ENCODE data around the gene DGKZ.
A peak's percentile ranks its signal among the peaks of the same experiment; 100 is the strongest.

DGKZ gene

DNA sequence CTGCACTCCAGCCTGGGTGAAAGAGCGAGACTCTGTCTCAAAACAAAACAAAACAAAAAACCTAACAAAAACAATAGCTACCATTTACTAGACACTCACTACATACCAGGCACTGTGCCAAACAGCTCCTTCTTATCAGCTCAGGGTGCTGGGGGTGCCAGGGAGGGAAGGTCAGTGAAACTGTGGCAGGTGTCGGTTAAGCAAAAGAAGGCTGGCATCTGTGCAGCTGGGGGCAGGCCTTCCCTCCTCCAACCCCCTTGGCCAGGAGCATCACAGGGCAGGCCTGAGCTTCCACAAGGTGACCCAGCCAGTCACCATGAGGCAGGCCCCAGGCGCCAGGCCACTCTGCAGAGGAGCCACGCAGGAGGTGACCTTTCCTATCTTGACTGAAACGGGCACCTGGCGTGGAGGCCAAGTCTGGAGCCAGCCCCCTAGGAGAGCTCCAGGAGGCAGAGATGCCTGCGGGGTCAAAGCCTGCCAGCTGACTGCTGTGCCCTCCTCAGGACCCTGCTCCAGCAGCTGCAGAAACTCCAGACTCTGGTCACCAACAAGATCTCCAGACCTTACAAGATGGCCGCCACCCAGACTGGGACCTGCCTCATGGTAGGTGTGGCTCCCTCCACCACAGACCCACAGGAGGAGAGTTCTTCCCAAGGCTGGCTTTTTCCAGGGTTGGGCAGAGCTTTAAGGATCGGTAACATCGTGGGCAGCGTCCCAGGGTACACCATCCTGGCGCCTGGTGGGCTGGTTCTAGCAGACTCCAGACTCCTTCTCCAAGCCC is 31.3 kb upstream of the DGKZ start:
- H3K27ac ChIP-seq (replicated peaks), result no peak overlapping the region
- DNase-seq (ENCODE audit: low read depth in 1 of 2, low spot score in 1 of 2), result no peak
- H3K27me3 ChIP-seq (ENCODE audit: insufficient read depth, poor library complexity, severe bottlenecking), result no peaks in the 10 kb centered on the region
- TF ChIP-seq GABPA (IDR thresholded peaks at IDR 0.05; ENCODE audit: low read depth) (no peak), SPI1 (IDR thresholded peaks at IDR 0.05; ENCODE audit: borderline replicate concordance, low read depth) (no peak), POLR2AphosphoS5 (IDR thresholded peaks at IDR 0.05; ENCODE audit: low read depth) (no peak)
- TF ChIP-seq, protein P1, sequence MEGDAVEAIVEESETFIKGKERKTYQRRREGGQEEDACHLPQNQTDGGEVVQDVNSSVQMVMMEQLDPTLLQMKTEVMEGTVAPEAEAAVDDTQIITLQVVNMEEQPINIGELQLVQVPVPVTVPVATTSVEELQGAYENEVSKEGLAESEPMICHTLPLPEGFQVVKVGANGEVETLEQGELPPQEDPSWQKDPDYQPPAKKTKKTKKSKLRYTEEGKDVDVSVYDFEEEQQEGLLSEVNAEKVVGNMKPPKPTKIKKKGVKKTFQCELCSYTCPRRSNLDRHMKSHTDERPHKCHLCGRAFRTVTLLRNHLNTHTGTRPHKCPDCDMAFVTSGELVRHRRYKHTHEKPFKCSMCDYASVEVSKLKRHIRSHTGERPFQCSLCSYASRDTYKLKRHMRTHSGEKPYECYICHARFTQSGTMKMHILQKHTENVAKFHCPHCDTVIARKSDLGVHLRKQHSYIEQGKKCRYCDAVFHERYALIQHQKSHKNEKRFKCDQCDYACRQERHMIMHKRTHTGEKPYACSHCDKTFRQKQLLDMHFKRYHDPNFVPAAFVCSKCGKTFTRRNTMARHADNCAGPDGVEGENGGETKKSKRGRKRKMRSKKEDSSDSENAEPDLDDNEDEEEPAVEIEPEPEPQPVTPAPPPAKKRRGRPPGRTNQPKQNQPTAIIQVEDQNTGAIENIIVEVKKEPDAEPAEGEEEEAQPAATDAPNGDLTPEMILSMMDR (IDR thresholded peaks at IDR 0.05; ENCODE audit: insufficient read depth, low read length), result no peak
- TF ChIP-seq, protein P2, sequence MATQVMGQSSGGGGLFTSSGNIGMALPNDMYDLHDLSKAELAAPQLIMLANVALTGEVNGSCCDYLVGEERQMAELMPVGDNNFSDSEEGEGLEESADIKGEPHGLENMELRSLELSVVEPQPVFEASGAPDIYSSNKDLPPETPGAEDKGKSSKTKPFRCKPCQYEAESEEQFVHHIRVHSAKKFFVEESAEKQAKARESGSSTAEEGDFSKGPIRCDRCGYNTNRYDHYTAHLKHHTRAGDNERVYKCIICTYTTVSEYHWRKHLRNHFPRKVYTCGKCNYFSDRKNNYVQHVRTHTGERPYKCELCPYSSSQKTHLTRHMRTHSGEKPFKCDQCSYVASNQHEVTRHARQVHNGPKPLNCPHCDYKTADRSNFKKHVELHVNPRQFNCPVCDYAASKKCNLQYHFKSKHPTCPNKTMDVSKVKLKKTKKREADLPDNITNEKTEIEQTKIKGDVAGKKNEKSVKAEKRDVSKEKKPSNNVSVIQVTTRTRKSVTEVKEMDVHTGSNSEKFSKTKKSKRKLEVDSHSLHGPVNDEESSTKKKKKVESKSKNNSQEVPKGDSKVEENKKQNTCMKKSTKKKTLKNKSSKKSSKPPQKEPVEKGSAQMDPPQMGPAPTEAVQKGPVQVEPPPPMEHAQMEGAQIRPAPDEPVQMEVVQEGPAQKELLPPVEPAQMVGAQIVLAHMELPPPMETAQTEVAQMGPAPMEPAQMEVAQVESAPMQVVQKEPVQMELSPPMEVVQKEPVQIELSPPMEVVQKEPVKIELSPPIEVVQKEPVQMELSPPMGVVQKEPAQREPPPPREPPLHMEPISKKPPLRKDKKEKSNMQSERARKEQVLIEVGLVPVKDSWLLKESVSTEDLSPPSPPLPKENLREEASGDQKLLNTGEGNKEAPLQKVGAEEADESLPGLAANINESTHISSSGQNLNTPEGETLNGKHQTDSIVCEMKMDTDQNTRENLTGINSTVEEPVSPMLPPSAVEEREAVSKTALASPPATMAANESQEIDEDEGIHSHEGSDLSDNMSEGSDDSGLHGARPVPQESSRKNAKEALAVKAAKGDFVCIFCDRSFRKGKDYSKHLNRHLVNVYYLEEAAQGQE (IDR thresholded peaks at IDR 0.05; ENCODE audit: insufficient replicate concordance, low read depth), result no peak
- no peak overlapping the region for H3K4me3 ChIP-seq (replicated peaks; ENCODE audit: insufficient read depth, low read length)

DNA sequence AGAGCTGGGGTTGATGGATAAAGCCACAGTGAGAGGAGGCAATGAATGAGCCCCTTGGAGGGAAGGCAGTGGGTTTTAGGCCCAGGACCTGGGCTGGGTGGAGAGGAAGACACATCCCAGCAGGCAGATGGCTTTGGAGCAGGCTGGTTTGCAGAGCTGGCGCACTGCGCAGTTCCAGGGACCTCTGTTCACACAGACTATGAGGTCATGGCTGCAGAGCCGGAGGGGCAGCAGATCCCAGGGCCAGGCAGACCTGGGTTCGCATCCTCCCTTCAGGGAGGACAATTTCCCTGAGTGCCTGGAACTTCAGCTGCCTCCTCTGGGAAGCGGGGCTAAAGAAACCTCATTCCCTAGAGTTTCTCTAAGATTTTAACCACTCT is 28.2 kb upstream of the DGKZ start:
- Histone ChIP-seq H3K27ac (replicated peaks) (peak overlapping the region; percentile 83), H3K4me3 (replicated peaks; ENCODE audit: insufficient read depth, low read length) (no peak overlapping the region), H3K27me3 (ENCODE audit: insufficient read depth, poor library complexity, severe bottlenecking) (no peaks in the 10 kb centered on the region)
- TF ChIP-seq, protein P2 (IDR thresholded peaks at IDR 0.05; ENCODE audit: insufficient replicate concordance, low read depth), result no peak
- TF ChIP-seq GABPA (IDR thresholded peaks at IDR 0.05; ENCODE audit: low read depth) (no peak), SPI1 (IDR thresholded peaks at IDR 0.05; ENCODE audit: borderline replicate concordance, low read depth) (no peak), POLR2AphosphoS5 (IDR thresholded peaks at IDR 0.05; ENCODE audit: low read depth) (no peak)
- TF ChIP-seq, protein P1 (IDR thresholded peaks at IDR 0.05; ENCODE audit: insufficient read depth, low read length), result no peak
- no peak for DNase-seq (ENCODE audit: low read depth in 1 of 2, low spot score in 1 of 2)

DNA sequence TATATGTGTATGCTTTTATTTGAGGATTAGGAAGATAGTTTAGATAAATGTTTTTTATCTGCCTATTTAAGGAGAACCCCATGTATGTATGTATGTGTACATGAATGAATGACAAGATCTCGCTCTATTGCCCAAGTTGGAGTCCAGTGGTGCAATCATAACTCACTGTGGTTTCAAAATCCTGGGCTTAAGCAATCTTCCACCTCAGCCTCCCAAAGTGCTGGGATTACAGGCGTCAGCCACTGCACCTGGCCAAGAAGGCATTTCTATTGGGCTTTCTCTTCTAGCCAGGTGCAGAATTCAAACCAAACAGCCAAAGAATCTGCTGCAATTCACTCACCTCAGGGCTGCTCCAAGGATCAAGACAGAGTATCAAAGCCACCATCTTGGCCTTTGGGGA is 25.5 kb upstream of the DGKZ start:
- TF ChIP-seq SPI1 (IDR thresholded peaks at IDR 0.05; ENCODE audit: borderline replicate concordance, low read depth) (no peak), POLR2AphosphoS5 (IDR thresholded peaks at IDR 0.05; ENCODE audit: low read depth) (peak; percentile 90), GABPA (IDR thresholded peaks at IDR 0.05; ENCODE audit: low read depth) (peak; percentile 42; the same call in 1 of the 2 replicates)
- TF ChIP-seq, protein P2 (IDR thresholded peaks at IDR 0.05; ENCODE audit: insufficient replicate concordance, low read depth), result peak; percentile 65
- TF ChIP-seq, protein P1 (IDR thresholded peaks at IDR 0.05; ENCODE audit: insufficient read depth, low read length), result no peak
- H3K27ac ChIP-seq (replicated peaks), result peak overlapping the region; percentile 83
- no peak overlapping the region for H3K4me3 ChIP-seq (replicated peaks; ENCODE audit: insufficient read depth, low read length)
- no peaks in the 10 kb centered on the region for H3K27me3 ChIP-seq (ENCODE audit: insufficient read depth, poor library complexity, severe bottlenecking)
- peak; percentile 87 to 91 for DNase-seq (ENCODE audit: low read depth in 1 of 2, low spot score in 1 of 2)

Measured in HL-60 (cell line).